K562 (cell line): Measurements from ENCODE around the gene PRIM1.

ENCODE experiments used
- ATF4 ChIP-seq: fragments of 450-650 bp; formaldehyde crosslinking; IDR thresholded peaks from 2 replicates; pipeline ENCODE4 v1.4.0; 2022; ENCODE audit warnings: mild to moderate bottlenecking, moderate library complexity
- E2F4 ChIP-seq: sonication (generic); formaldehyde crosslinking; IDR thresholded peaks from 2 replicates; pipeline ENCODE4 v1.8.0; 2022; ENCODE audit warnings: mild to moderate bottlenecking, low read depth, missing genetic modification reagents
- EGR1 ChIP-seq: fragments of 450-650 bp; conservative IDR thresholded peaks from 2 replicates; pipeline ENCODE4 v1.6.1; 2017; ENCODE audit warnings: mild to moderate bottlenecking
- EZH2 ChIP-seq: IDR thresholded peaks from 2 replicates; pipeline ENCODE4 v1.6.1; 2012; ENCODE audit warnings: low read depth, mild to moderate bottlenecking, inconsistent platforms, low read length, borderline replicate concordance
- ZNF41 ChIP-seq: fragments of 250-450 bp; sonication (Bioruptor Pico); conservative IDR thresholded peaks from 2 replicates; pipeline ENCODE4 v1.4.0; 2020; ENCODE audit warnings: mild to moderate bottlenecking
- ZNF589 ChIP-seq: fragments of 200-800 bp; sonication (Bioruptor generic); IDR thresholded peaks from 2 replicates; pipeline ENCODE4 v1.6.1; 2016; ENCODE audit warnings: low read depth, missing genetic modification characterization, missing compliant biosample characterization

- TF ChIP-seq ZNF41 (CRISPR knock-in tag) (no peak), E2F4 (CRISPR knock-in tag) (no peak), ATF4 (CRISPR knock-in tag) (no peak), EGR1 (no peak), ZNF589 (CRISPR knock-in tag) (no peak), EZH2 (no peak)
Measured at GRCh38 chr12:56716933-56717880, 34.9 kb downstream of the PRIM1 start.
